DMS53 treated with DMSO at 0.1 percent for 48 hours (cell line): ENCODE results near the gene EFS.
"Not testable (repeated sequence)": the region's sequence is repeated elsewhere in the genome, so short reads cannot be mapped to it uniquely, and the experiment has no call there.

Experiments
- DNase-seq: peaks from one replicate; lab custom pipeline; 2025; ENCODE audit not compliant: unreplicated experiment; lab: John Stamatoyannopoulos, UW

Gene EFS, protein sequence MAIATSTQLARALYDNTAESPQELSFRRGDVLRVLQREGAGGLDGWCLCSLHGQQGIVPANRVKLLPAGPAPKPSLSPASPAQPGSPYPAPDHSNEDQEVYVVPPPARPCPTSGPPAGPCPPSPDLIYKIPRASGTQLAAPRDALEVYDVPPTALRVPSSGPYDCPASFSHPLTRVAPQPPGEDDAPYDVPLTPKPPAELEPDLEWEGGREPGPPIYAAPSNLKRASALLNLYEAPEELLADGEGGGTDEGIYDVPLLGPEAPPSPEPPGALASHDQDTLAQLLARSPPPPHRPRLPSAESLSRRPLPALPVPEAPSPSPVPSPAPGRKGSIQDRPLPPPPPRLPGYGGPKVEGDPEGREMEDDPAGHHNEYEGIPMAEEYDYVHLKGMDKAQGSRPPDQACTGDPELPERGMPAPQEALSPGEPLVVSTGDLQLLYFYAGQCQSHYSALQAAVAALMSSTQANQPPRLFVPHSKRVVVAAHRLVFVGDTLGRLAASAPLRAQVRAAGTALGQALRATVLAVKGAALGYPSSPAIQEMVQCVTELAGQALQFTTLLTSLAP

DNA sequence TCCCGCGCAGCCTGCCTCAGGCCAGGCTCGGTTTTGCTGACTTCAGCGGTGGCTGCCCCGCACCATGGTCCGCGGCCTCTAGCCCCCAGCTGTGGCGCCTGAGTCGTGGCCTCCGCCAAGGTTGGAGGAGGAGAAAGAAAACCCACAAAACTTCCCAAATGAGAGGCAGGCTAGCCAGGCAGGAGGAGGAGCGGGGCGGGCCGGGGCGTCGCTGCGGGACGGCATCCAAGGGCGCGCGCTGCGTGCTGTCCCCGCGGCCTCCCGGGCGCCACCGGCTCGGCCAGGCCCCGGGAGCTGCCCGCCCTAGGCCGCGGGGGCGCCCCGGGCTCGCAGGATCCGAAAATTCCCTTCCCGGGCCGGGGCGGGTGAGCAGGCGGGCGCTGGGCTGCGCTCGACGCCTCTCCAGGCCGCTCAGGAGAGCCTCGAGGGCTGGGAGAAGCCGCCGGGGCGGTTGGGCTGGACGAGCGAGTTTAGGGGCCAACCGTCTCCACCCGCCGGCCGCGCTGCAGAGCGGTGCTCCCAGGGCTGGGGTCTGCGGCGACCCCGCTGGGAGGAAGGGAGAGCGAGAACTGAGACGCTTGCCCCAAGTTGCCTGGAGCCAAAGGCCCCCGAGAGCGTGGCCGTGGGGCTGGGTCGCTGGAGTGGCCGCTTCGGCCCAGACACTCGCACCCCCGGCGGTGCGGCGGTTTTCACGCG lies at the start of gene EFS:
EFS (minus strand) TSS at position 137 of the 696 bp plus-strand sequence. CDS start 147 bp downstream, outside the sequence.
- DNase-seq = no peak

DNA sequence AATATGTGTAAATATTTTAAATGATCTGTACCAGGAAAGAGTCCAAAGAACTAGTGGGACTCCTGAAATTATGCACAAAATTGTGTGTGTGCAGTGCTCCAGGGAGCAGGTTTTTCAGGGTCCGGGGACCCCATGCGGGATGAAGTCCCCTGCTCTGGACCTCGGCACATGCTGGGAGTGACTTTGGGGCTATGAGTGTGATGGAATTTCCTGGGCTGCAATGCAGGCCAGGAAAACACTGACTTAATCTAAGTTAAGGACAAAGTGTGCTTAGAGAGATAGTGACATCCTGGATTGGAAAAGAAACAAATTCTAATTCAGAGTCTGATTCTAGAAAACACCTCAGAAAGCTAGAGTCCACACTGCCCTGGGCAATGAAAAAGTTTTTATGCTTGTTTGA lies 49.3 kb upstream of the EFS start:
- DNase-seq = no peak

DNA sequence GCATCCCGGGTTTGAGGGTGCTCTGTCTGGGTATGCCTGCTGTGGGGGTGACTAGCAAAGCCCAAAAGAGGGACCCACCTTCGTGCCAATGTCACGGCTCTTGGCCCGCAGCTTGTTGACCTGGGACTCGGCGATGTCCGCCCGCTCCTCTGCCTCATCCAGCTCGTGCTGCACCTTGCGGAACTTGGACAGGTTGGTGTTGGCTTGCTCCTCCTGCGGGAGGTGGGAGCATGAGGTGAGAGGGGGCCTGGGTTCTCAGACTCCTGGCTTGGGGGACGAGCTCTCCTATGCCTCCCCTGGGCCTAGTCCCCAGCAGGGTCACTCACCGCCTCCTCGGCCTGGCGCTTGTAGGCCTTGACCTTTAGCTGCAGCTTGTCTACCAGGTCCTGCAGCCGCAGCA lies 48.7 kb upstream of the EFS start:
- DNase-seq = no peak

DNA sequence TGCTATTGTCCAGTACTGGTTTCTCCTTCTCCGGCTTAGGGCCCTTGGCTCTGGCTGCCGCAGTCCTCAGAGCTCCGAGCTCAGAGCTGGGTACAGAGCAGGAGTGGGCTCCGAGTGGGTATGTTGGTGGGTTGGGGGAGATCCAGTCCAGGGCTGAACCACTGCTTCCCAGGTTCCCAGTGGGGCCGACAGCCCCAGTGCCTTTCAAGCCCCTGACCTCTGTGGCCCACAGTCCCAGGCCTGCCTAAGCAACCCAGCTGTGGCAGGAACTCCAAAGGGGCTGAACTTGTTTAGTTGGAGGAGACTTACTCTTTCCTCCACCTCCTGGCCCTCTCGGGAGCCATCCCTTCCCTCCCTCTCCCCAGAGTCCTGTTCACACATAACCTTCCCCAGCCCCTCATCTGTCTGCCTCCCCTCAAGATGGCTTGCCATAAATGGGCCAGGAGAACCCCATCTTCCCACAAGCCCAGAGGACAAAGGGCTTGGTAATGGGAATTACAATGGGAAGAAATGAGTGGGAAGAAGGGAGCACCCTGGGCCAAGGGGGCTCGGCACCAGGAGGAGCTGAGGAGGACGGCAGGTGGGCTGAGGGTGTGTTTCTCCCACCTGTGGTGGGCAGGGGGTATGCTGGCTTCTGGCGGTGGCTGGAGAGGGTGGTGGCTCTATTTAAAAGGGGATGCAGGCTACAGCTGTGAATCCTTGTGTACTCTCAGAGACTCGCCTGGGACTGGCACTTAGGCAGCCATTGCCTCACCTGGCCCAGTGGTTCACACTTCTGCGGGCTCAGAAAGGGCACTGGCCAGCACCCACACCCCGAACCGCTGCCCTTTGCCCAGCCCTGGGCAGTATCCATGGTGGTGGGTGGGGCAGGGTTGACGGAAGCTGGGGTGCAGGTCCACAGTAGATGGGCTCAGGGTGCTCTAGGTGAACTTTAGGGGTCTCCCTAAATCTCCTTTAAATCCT lies 46.9 kb upstream of the EFS start:
- DNase-seq = no peak

DNA sequence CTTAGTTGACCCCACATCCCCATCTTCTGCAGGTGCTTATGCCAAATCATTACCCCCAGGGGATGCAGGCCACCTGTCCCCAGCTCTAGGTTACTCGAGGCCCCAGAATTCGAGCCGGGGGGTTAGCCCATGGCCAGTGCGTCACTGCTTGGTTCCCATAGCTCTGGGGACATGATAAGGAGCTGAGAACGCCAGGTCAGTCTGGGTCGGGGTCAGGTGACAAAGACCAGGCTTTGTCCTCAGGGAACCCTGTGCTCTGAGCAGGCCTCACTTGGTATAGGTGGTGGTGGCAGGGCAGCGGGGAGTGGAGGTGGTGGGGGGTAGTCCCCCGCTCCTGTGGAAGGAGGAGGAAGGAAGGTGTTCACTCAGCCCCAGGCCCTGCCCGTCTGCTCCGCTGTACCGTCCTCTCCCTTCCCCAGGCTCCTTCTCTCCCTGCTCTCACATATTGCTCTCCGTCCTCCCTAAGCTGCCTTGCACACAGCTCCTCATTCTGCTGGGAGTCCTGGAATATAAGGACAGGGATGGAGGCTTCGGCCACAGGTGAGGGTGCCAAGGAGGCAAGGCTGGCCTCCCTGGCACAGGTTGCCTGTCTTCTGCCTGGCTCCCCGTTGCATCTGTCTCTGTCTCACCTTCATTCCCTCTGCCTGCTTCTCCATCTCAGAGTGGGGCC lies 45.1 kb upstream of the EFS start:
- DNase-seq = no peak

DNA sequence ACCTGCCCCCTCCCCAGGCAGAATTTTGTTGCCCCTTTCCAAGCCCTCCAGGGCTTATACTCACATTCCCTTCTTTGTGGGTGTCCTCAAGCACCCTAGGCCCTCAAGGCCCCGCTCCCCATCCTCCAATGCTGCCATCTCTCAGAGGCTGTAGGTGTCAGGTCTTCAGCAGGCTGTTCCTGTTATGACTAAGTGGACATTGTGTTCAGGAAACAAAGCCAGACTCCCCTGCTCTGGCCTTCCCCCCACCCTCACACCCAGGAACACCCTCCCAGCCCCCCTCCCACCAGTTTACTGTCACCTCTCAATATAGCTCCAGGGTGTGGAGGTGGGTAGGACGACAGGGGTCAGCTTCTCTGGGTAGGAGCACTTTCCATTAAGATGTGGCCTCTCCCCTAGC lies 44.5 kb upstream of the EFS start:
- DNase-seq = no peak

DNA sequence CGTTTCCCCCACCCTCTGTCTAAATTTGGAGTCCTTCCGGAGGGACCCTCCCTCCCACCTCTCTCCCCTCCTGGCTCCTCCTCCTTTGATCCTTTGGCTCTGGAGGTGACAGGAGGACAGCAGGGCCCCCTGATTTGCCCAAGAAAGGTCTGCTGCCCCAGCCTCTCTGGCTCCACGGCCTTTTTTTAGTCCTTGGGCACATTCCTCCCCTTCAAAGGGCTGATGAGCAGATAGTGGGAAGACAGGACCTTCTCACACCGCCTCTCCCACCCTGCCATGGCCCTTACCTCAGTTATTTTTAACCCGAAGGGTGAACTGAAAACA lies 43.3 kb upstream of the EFS start:
- DNase-seq = no peak

DNA sequence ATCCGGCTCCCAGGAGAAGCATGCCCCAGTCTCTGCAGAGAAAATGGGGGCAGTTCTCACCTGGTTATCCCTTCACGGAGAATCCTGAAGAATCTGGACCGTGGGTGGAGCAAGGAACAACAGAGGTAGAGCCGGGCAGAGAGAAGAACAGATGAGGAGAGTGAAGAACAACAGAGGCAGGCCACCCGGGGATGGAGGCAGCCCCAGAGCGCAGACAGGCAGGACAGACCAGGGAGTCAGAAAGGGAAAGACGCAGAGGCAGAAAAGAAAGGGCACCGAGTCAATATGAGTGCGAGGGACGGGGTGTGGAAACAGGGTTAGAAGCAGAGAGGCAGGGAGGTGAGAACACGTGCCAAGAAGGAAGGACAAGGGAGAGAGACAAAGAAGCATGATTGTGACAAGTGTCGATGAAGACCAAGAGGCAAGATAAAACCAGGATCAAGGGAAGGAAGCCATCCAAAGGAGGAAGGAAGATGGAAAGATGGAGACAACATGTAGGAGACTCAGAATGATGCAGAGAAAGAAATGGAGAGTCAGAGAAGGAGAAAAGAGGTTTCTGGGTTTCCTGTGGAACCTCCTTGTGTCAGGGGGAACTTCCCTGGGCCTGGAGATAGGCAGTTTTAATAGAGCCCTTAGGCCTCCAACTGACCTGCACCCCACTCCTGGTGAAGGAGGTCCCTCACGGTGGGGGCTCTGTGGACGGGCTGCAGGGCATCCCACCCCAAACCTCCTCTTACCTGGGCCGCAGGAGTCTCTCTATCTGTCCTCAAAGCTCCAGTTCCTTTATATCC lies 42.7 kb upstream of the EFS start, which contains the start of gene MYH6:
MYH6 (minus strand) TSS at position 758 of the 791 bp plus-strand sequence. CDS start 1,050 bp downstream, outside the sequence.
- no peak for DNase-seq

DNA sequence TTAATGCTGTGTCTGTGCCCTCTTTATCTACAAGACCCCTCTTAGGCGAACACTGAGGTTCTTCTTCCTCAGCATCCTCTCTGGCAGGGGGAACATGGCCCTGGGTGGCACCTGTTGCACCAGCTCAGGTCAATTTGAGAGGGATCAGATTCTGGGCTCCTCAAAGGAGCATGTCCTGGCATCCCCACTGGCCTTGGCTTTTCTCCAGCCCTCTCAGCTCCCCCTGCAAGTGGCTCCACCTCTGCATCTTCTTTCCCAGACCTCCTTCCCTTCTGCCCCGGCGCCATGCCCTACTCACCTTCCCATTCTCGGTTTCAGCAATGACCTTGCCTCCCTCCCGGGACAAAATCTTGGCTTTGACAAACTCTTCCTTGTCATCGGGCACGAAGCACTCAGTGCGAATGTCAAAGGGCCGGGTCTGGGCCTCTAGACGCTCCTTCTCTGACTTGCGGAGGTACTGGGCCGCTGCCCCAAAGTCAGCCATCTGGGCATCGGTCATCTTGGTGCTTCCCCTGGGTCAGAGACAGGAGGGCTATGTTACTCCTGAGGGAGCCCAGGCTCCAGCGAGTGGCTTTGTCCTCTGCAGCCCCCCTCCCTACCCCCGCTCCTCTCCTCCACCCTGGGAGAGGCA lies 41.9 kb upstream of the EFS start:
- no peak for DNase-seq

DNA sequence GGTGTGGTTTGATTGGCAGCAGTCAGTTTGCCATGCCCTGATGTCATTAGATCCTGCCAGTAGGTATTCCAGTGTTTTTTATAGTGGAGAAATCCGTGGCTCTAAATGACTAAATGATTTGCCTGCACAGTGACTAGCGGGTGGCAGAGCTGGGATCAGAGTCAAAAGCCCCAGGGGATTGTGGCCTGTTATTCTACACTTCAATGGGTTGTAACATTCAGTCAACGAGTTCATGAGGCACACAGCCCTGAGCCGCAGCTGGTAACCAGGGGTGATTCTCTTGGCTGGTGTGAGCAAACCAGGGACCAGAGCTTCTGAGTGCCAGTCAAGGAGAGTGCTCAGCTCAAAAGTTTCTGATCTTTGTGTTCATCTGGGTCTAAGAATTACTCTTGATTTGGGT lies 41.3 kb upstream of the EFS start:
- DNase-seq = no peak

DNA sequence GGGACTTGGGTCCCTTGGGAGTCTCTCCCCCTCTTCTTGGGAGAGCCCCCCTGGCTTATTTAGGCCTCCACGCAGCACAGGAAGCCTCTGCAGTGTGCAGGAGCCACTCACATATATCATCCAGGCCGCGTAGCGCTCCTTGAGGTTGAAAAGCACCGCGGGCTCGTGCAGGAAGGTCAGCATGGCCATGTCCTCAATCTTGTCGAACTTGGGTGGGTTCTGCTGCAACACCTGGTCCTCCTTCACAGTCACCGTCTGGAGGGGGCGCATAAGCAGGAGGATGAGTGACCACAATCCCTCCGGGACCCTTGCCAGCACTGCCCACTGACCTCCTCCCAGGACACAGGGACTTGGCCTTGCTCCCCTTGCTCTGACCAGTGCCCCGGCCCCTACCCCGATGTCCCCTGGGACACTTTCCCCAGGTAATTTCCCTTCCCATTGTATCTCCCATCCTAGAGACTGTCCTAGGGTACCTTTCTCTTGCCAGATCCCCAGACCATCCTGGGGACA lies 40.6 kb upstream of the EFS start:
- no peak for DNase-seq

DNA sequence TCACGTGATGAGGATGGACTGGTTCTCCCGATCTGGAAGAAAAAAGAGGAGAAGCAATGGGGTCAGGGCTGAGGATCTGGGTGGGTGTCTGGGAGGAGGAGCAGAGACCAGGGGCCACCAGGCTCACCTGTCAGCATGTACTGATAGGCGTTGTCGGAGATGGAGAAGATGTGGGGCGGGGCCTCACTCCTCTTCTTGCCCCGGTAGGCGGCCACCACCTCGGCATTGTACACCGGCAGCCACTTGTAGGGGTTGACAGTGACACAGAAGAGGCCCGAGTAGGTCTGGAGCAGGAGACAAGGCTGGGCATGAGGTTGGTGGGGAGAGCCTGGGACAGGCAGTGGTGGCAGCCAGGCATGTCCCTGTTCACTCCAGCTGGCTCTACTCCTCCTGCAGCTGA lies 40.1 kb upstream of the EFS start:
- DNase-seq = no peak

DNA sequence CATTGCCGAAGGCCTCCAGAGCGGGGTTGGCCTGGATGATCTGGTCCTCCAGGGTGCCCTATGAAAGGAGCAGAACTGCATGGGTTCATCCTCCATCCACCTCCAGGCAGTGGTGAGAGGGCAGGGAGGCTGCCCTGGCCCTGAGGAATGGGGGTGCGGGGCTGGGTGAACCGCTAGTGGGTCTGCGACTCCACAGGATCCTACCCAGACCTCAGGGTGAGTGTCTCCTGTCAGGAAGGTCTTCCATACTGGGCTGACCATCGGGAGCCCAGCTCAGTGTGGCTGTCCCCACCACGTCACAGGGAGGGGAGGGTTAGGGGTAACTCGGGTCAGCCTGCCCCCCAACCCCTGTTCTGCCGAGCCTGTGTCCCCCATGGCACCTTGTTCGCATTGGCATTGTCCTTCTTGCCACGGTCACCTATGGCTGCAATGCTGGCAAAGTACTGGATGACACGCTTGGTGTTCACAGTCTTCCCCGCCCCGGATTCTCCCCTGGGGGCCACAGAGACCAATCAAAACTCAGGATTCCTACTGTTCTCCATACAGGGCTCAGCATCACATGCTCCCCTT lies 39.4 kb upstream of the EFS start:
- DNase-seq = no peak

DNA sequence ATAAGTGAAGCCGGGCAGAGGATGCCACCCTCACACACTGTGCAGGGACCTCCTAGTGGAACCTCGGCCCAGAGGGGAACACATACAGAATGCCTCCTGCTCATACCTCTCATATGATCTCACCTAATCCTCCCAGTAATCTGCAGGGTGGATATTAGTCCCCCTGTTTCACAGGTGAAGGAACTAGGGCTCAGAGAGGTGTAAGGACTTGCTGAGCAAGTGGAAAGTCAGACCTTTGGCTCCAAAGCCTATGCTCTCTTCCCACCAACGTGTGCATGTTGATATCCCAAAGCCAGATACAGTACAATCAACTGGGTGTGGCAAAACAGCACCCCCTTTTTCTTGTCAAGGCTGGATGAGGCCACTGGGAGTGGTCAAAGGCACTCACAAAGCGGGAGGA lies 38.9 kb upstream of the EFS start:
- DNase-seq = no peak

DNA sequence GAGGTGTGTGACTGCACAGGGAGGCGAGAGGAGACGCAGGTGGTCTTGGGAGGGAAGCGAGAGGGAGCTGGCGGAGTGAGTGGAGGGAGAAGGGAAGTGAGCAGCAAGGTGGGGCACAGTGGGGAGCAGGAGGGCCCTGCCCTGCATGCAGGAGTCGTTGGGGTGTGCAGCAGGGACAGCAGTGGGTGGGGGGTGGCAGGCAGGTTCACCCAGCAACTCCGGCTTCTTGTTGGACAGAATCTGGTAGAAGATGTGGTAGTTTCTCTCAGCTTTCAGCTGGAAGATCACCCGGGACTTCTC lies 38.1 kb upstream of the EFS start:
- DNase-seq = no peak

DNA sequence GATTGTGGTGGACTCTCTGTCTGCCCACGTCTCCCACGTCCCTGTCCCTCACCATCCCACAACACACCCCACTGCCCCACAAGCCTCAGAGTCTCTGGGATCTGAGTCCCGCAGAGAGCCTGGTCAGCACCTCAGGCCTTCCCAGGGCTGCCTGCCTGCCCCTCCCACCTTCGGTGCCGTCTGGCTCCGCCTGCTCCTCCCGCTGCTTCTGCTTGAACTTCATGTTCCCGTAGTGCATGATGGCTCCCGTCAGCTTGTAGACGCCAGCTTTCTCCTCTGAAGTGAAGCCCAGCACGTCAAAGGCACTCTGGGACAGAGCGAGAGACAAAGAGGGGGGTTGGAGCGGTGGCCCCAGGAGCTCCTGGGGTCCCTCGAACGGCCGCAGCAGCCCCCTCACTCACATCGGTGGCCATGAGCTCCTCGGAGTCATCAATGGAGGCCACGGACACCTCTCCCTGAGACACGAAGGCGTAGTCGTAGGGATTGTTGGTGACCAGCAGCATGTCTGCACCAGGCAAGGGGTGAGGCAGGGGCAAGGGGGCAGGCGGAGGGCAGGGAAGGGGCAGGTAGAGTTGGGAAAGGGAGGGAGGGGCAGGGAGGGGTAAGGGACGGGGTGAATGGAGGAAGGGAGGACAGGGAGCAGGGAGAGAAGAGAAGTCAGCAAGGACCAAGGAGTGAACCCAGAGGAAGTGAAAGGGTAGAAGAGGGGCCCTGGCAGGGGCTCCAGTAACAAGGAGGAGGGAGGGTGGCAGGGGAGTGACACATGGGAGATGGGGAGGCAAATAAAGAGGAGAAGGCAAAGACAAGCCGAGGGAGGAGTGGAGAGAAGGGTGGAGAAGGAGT lies 37.5 kb upstream of the EFS start:
- no peak for DNase-seq

DNA sequence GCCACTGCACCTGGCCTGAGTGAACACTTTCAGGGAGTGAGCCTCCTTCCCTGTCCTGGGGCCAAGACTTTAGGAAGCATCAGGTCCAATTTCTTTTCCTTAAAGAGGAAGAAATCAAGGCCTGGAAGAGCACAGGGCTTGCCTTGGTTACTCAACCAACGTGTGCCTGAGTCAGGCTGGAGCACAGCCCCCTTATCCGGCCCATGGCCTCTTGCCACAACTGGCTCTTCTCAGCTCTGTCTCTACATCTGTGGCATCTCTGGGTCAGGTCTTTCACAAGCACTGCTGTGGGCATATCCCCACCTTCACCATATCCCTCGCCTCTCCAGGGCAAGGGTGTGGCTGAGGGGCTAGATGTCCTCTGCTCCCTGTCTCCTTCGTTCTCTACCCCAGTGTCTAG lies 36.3 kb upstream of the EFS start:
- DNase-seq = no peak

DNA sequence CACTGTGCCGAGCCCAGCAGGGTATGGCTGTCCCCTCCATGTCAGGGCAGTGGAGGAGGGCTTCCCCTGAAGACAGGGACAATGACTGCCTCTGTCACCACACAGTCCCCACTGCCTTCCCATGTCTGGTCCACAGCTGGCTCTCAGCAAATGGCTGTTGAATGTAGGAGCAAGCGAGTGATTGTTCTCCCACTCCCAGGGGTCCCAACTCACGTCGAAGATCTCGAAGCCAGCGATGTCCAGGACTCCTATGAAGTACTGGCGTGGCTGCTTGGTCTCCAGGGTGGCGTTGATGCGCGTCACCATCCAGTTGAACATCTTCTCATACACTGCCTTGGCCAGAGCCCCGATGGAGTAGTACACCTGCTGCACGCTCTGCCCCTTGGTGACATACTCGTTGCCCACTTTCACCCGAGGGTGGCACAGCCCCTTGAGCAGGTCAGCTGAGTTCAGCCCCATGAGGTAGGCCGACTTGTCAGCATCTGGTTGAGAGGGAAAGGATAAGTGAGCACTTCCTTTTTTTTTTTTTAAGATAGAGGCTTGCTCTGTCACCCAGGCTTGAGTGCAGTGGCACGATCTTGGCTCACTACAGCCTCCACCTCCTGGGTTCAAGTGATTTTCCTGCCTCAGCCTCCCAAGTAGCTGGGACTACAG lies 35.7 kb upstream of the EFS start:
- DNase-seq = not testable (repeated sequence)
